IPS-NIHi11 (cell line): Measurements from ENCODE around the gene MTRR.
"Not testable (repeated sequence)": the region's sequence is repeated elsewhere in the genome, so short reads cannot be mapped to it uniquely, and the experiment has no call there.

Experiments used
- DNase-seq: peaks from one replicate; pipeline ENCODE4 v3.0.0; 2012; ENCODE audit warnings: mixed read lengths, low spot score

Gene MTRR

GRCh38 chr5:7897014-7897600 is 28.2 kb downstream of the MTRR start:
- peak; percentile 29 for DNase-seq

GRCh38 chr5:7902201-7902600 is 33.3 kb downstream of the MTRR start:
- no peak for DNase-seq

DNA sequence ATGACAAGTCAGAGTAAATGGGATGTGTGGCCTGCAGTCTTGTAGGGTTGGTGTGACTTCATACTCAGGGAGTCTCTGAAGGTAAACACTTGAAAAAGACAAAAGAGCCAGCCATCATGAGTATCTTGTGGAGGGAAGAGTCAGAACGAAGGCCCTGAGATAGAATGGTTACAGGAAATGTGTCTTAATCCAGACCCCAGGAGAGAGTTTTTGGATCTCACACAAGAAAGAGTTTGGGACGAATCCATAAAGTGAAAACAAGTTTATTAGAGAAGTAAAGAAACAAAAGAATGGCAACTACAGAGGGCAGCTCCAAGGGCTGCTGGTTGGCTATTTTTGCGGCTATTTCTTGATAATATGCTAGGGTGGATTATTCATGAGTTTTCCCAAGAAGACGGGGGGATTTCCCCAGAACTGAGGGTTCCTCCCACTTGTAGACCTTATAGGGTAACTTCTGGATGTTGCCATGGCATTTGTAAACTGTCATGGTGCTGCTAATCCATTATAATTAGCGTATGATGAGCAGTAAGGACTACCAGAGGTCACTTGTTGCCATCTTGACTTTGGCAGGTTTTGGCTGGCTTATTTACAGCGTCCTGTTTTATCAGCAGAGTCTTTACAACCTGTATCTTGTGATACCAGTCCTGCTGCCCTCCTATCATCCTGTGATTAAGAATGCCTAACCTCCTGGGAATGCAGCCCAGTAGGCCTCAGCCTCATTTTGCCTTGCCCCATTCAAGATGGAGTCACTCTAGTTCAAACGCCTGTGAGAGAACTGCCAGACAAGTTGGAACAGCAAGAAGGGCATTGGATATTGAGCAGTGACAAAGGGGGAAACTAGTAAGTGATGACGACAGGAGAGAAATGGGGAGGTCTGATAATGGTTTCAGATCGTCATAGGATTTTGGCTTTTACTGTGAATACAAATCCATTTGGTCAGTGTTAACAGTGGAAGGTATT is 34.0 kb downstream of the MTRR start:
- DNase-seq = no peak

DNA sequence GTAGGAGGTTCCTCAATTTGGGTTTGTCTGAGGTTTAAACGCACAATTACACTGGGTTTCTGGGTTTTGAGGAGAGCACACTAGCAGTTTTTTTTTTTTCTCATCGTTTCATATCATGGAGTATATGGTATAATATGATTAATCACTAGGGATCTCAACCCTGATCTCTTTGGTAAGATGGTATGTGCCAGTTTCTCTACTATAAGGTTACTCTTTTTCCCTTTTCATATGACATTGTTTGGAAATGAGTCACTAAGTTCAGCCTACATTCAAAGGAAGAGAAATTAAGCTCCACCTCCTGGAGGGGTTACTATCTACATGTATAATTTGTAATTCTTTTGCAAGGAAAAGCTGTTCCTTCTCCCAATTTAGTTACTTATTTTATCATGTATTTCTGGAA is 35.2 kb downstream of the MTRR start:
- no peak for DNase-seq

DNA sequence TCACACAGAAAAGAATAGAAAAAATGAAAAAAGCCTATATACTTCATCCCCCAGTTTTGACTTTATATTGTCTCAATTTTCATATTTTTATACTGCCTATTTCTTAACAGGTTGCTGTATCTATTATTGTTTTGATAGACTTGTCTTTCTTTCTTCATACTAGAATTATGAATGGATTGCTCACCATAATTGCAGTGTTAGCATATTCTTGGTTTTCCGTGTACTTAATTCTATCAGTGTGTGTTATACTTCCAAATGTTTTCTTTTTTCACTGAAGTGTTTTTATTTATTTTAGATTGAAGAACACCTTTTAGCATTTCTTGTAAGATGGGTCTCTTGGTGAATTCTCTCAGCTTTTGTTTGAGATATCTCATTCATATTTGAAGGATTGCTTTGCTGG is 38.7 kb downstream of the MTRR start:
- DNase-seq = no peak

DNA sequence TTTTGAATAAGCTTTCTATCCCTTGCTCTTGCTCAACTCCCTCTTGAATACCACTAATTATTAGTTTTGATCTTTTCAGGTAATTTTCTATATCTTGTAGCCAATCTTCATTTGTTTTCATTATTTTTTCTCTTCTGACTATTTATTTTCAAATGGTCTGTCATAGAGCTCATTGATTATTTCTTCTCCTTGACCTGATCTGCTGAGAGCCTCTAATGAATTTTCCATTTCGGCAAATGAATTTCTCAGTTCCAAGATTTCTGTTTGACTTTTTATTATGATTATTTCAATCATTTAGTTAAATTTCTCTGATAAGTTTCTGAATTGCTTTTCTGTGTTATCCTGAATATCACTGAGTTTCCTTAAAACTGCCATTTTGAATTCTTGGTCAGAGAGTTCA is 39.4 kb downstream of the MTRR start:
- DNase-seq = no peak

DNA sequence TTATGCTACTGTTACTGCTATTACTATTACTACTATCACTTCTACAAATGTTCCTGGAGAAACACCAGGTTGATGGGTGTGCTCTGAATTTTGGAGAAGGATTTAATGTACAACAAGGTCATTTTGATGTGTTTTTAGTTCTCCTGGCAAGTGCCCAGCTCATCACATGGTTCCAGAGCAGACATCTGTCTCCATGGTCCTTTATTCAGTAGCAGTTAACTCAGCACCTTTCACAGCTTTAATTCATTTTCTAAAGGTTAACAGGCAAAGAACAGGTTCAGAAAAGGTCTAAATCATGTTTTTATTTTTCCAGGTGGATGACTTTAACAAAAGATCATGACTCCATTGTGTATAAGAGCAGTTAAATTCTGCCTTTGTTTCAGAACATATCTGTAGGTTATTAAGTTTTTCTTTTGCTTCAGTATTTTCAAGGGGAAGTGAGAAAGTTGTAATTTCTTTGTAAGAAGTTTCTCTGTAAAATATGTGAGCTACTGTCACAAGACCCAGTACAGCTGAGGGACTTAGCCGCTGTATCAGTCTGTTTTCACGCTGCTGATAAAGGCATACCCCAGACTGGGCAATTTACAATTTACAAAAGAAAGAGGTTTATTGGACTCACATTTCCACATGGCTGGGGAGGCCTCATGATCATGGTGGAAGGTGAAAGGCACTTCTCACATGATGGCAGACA is 41.9 kb downstream of the MTRR start:
- DNase-seq = no peak

- DNase-seq = not testable (repeated sequence)
These were observed 42.5 kb downstream of the MTRR start for GRCh38 chr5:7911429-7911771.

- DNase-seq = no peak
These were observed 47.3 kb downstream of the MTRR start for GRCh38 chr5:7916171-7916804.

DNA sequence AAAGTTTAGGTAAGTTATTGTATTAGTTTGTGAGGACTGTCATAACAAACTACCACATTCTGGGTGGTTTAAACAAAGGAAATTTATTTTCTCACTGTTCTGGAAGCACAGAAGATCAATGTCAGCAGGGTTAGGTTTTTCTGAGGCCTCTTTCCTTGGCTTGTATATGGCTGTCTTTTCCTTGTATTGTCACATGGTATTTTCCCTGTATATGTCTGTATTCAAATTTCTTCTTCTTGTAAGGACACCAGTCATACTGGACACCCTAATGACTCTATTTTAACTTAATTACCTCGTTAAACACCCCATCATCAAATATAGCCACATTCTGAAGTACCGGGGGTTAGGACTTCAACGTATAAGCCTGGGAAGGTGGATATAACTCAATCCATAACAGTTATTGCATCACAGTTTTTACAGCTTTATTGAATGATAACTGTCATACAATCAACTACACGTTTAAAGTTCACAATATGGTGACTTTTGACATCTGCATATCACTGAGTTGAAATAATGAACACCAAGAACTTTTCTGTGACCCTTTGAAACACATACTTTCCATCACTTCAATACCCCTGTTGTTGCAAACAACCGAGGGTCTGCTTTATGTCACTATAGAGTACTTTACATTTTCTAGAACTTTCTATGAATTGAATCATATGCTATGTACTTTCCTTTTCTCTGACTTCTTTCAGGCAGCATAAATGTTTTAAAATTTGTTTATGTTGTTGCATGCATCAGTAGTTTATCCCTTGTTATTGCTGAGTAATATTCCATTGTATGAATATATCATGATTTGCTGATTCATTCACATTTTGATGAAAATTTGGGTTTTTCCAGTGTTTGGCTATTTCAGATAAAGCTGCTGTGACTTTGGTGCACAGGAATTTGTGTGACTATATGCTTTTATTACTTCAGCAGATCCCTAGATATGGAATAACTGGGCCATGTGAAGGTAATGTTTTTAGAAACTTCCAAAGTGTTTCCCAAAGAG is 48.5 kb downstream of the MTRR start:
- DNase-seq = no peak

DNA sequence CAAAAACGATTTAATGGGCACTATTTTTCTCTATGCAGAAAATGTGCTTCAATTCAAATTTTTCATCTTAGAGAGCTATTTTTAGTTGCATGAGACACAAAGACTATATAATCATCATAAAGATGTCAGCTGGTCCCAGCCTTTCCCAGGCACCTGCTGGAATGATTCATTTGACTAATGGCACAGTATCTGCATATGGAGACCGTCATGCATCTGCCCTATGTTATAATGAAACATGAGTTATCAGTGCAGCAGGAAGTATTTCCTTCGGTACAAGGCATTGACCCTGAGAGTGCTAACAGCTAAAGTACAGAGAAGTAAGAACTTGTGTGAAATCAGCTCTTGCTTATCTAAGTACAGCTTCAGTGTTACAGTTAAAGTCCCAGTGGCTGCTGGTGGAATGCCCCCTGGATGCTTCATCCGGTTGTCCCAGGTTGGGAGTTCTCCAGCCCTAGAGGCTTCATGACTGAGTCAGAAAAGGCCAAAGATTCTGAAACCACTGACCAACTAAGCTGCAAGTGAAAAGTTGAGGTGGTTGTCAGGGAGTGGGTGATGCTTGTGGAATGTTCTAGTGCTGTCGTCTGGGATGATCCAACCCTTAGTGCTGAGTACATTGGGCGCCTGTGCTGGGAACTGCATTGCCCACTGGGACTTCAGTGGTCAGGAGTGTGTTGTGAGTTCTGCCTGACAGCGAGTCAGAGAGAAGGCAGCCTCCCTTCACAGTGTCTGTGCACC is 57.2 kb downstream of the MTRR start:
- DNase-seq = no peak

GRCh38 chr5:7926720-7927119 is 57.8 kb downstream of the MTRR start:
- DNase-seq = no peak

DNA sequence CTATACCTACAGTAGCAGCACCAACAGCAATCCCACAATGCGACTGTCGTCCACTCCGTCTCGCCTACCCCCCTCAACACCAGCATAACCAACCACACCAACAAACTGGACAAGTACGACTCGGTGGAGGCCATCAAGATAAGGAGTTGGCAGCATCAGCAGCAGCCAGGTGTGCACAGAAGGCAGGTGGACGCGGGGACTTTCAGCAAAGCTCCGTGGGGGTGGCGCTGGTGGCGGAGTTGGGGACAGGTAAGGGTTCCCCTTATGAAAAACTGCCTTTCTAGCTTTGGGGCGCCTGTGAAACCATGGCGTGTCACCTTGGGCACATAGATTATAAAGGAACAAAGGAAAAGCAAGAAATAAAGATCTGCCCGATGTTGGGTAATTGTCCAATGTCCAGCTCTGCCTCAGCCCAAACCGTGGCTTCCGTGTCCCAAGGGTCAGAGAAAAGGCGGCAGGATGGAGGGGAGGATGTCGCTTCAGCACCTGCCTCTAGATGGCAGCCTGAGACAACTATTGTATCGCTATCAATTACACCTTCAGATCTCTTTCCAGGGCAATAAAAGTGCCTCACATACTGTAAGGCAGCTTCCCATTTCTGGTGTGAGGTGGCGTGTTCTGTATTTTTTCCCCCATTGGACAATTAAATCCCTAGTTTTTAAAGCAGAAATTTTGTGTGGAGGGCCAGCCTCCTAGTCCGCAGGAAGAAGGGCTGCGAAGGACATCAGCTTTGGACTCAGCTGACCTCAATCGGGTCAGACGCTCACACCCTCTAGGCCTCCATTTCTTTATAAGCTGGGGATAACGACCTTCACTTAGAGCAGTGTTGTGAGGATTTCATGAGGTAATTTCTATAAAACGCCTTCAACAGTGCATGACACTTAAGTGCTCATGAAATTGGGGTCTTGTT is 58.8 kb downstream of the MTRR start:
- peak; percentile 92 for DNase-seq

DNA sequence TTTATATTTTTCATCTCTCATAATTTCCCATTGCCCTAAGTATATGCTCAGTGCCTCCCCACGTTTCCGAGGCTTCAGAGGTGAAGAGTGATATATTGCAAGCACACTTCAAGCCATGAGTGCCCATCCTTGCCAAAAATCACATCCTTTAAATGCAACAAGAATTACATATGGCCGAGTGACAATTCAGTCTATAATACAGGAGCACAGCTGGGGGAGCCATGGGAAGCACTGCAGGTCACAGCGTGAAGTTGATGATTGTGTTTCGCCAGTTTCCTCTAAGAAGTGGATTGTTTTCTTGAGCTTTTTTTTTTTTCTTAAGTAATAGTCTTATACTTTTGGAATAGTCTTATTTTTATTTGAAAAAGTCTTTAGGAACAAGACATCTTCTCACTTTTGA is 61.1 kb downstream of the MTRR start:
- no peak for DNase-seq

DNA sequence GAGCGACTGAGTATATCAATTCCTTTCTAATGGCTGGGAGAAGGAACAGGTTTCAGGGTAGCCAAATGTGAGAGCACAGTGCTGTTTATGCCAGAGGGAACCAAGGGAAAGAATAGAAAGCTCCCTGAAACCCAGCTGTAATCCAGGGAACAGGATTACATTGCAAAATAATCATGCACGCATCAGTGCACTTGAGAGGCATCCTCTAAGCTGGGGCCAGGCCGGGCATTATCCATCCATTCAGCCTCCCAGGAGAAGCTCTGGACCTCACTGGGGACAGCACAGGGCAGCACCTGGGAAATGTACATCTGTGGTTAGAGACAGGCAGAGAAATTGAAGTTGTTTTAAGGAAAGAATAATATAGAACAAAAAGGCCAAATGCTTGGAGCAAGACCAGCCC is 72.7 kb downstream of the MTRR start:
- DNase-seq = no peak

DNA sequence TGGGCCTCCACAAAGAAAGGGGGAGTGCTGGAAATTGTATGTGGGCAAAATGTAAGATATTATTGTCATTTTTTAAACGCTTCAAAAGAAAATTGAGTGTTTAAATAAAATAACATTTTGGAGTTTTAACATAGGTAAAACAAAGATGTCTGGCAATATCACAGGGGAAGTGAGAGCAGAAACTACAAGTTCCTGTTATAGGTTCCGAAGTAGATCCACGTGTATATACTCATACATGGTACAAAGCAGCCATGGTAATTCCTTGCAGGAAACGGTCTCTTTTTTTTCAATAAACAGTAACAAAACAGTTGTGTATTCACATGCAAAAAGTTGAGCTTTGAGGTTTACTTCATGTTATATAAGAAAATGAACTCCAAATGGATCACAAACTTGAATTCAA is 78.4 kb downstream of the MTRR start:
- no peak for DNase-seq
